ENCODE data around the gene SP3.

The SP3 gene

DNA sequence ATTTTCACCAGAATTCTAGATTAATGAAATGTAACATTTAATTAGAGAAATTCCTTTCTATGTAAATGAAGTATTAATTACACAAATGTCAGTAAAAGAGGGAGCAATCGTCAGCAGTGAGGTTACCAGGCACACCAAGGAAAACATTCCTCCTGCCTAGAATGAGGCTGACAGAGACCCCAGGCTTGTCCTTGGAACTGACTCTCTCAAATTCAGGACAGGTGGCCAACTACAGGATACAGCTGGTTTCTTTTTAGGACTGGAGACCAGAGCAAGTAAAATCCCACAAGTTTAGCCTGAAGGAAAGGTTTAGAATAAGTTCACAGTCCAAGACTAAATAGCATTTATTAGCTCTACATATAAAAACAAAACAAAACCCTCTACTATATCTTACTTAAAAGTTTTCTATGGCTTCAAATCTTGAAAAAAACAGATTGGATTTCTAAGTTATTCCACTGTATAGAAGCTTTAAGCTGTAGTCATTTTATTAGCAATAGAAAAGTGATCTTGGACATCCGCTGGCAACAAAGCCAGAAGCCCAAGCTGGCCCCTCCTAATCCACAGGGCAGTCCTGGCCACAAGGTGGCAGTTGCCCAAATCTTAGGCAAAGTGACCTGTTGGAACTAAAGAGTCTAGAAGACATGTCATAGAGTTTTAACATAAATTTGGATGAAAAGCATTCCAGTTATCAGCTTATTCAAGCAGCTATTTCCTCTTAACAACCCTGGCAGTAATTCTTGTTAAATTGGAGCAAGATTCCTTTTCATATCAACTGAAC lies 81.0 kb downstream of the SP3 start:
- DNase-seq, result peak; percentile 28

DNA sequence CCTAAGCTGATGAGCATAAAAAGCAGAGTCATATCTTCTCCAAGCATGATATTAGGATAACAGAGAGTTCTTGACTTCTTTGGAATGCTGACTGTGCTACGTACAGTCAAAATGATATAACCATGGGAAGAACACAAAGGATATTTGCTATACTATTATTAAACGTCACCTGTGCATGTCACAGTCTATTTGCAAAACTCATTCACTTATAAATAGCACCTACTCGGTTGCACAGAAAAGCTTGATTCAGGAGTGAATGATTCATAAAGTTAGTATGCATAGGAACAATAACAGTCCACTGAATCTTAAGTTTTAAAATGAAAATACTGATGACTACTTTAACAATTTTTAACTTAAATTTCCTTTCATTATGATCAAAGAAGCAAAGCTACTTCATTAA lies 83.3 kb downstream of the SP3 start:
- DNase-seq, result no peak

DNA sequence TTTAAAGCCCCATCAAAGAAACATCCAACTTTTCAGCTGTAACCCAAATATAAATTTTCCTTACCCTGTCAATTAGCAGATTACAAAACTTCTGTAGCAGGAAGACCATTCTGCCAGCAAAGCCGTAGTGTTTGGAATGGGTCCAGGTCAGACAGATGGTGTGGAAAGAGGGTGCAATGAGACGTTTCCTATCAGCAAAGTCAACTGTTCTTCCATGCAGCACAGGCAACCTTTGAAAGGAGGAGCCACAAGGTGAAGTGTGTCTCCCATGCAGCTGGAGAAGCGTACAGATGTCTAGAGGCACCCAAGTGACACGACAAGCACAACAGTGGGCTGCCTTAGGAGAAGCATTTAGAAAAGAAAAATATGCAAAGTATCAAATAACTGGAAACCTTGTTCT lies 83.7 kb downstream of the SP3 start:
- DNase-seq, result no peak

DNA sequence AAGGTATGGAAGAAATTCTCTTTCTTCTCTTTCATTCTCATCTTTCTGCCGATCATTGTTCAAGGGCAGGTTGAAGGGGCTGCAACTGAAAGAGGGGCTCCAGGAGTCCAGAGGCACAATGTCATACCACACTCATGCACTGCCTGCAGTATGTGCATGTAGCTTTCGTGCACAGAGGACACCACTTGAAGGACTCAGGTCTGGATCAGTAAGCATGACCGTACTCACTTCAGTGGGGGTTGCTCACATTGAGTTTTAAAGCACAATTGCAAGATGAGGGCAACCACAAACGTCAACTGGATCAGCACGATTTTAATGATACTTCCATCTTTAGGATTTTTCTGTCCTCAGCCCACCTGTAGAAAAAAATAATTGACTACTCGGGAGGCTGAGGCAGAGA lies 84.6 kb downstream of the SP3 start:
- DNase-seq, result no peak

DNA sequence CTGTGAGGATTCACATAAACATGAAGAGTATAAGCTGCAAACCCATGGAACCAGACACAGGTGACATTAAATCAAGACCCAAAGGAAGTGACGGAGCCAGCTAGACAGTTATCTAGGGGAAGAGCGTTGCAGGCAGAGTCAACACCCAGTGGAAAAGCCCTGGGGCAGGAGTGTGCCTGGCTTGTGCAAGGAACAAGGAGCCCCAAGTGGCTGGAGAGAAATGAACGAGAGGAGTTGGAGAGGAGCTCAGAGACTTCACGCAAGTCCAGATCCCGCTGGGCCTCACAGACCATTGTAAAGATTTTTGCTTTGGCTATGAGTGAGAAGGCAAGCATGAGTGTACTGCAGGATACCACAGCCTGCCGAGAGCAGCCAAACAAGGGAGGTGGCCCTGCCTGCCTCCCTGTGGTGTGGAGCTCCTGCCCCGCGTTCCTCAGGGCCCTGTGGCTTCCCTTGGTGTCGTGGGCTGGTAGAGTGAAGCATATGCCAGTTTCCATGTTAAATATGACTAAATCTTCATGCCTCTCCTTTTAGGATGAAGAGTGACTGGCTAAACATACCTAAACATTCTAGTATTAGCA lies 88.2 kb downstream of the SP3 start:
- no peak for DNase-seq

DNA sequence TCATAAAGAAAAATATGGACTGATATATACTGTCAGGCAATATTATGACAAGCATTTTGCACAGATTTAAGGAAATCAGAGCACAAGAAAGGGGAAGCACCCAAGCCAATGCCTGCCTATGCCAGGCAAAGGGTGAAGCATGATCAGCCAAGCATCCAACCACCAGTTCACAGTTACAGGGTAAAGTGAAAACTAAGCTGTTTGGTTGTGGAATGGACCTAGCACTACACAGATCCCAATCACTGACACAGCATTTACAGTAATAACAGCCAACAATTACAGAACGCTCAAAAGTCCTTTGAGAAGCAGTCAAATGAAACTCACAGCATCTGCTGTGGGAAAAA lies 90.3 kb downstream of the SP3 start:
- DNase-seq, result no peak

DNA sequence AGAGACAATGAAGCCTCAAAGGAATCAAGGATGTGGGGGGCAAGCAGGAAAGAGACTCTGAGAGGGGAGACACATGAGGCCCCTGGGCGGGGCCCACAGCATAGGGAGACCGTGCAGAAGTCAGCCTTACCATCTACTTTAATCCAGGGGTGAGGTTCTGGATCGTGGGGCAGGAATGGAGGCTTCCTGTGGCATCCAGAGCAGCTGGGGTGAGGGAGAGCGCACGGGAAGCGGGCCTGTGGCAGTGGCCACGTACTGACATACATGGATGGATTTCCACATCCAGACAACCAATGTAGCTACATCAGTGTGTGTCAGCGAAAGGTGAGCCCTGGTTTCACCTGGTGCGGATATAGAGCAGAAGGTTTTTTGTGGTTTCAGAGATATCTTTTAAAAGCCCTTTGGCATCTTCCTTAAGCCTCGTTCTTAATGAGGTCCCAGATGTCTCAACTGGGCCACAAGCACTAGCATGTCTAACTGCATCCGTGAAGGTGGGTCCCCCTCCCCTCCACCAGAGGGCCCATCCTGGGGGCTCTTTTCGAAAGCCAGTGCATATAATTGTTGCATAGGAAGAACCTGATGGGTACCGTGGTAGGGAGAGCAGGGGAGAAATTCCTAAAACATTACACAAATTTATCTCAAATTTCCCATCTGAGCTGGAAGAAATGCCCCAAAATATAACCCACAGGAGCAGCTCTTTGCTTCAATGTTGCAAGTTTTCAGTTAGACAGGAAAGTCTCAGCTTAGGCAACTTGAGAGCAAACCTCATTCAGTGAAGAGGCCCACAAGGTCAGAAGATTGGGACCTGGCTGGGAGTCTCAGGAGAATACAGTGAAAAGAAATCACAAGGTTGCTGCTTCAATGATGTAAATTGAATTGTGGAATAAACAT lies 90.9 kb downstream of the SP3 start:
- no peak for DNase-seq

DNA sequence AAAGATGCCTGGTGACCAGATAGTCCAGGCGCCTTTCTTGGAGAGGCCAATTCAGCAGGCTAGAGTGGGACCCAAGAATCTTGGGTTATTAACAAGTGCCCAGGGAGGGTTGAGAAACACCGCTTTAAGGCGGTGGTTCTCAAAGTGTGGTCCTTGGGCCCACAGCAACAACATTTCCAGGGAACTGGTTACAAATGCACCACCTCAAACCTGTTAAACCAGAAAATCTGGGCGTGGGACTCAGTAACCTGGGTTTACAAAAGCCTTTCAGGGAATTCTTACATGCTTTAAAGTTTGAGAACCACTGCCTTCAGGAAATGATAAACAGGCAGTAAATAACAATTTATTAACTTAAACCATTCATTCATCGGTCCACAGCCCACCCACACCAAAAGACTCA lies 92.5 kb downstream of the SP3 start:
- no peak for DNase-seq

DNA sequence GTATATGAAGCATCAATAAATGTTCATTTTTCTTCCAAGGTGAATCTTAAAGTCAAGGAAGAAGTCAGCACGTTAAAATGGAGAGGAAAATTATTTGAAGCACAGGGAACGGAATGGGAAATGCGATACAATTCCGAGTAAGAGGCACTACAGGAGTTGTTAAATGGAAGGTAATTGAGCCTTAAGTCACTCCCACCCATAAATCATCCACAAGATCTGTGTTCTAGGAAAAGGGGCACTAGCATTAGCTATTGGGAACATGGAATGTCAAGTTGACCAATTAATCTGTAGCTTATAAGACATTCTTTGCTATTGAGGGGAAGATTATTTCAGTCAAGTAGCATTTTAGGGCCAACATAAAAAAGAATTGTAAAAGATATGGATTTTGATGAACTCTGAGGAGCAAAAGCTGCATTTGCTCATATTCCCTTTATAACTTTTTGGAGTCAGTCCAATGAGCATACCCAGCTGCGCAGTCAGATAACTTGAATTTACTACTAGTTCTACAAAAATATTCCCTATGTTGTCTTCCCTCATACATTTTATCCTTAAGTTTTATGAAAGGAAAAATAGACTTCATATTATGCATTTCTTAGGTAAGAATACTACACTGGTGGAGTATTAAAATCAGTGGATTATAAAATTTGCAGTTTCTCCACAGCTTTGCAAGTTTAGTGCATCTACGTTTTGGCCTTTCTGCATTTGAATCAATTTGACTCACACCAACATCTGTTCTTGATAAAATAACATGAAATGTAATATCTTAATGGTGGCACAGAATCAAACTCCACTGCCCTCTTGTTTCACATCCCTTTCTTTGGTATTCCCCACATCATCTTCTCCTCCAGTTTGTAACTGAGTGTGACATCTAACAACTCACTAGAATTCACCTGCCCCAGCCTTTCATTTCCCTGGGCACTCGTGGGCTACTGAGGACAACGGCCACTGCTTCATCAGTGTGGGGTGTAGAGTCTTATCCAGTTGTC lies 95.6 kb downstream of the SP3 start:
- no peak for DNase-seq

DNA sequence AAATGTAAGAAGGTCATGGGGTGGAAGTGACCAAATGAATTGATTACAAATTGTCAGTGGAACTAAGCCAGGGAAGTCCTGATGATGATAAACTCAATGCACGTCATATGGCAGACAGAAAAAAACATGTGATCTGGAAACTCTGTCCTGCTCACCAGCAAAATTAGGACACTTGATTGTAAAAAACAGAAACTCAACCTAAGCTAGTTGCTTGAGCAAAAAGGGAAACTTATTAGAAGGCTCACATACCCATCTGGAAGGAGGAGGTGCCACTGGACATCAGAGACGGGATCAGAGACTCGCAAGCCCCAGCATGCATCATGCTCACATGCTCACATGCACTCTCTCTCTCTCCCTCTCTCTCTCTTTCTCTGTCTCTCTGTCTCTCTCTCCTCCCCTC lies 96.8 kb downstream of the SP3 start:
- no peak for DNase-seq

DNA sequence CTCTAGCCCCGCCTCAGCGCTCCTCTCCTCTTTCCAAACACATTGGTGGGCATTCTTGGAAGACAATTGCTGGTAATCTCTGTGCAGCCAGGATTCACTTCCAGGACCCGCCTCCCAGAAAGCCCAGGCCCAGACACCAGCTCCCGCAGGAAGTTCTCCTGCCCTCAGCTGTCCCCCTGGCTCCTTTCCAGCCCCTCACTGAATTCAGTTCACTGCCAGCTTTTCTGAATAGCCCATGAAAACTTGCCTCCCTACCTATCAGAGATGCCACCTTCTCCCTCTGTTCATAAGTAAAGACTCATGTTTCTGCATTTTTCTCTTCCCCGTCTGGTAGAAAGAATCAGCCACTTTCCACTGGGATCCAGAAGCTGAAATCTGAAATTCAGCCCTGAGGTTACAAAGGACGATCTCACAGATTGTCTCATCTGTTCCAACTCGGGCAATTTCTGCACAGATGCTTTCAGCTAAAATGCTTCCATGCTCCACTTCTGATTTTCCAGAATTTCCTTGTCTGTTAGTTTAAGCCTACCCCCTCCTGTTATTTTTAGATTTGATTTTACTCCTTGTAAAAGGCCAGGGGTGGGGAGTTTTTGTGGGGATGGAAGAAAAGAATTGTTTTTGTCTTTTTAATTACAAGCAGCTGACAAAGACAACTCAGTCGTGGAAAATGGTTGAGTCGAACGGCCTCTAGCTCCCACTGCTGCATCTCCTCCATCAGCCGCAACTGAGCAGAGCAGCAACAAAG lies 98.1 kb downstream of the SP3 start:
- no peak for DNase-seq

DNA sequence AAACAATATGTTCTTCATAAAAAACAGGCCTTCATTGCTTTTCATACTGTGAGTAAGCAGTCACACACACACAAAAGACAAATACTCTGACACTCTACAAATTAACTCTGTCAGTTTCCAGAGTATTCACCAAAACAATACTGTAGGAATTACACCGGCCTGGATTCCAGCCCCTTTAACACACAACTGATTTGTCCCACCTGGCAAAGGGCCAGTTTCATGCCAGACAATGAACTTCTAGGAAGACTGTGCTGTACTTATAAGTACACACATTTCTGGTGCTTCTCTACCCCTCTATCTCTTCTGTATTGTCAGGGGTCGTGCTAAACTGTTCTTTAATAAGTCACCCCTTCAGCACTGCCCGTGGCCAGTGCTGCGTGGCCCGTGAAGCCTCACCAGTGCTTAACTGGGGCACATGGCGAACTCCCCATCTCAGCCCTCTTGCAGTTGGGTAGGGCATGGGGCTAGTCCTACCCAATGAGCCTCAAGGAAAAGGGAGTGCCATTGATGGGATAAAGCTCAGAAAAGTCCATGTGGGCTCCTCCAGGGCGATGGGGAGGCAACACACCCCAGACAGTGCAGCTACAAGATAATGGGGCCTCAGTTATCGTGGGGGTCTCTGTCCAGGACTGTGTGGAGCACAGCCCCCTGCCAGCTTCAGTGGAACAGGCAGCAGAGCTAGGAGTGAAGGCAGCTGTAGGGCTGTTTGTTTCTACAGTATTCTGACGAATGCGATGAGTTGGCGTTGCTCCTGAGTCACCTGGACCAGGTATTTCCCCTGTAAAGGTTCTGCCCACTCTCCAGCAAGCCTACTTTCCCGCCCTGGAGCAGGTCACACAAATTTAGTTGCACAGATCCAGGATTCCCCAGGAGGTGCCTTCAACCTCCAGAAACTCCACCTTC lies 99.0 kb downstream of the SP3 start:
- no peak for DNase-seq

DNA sequence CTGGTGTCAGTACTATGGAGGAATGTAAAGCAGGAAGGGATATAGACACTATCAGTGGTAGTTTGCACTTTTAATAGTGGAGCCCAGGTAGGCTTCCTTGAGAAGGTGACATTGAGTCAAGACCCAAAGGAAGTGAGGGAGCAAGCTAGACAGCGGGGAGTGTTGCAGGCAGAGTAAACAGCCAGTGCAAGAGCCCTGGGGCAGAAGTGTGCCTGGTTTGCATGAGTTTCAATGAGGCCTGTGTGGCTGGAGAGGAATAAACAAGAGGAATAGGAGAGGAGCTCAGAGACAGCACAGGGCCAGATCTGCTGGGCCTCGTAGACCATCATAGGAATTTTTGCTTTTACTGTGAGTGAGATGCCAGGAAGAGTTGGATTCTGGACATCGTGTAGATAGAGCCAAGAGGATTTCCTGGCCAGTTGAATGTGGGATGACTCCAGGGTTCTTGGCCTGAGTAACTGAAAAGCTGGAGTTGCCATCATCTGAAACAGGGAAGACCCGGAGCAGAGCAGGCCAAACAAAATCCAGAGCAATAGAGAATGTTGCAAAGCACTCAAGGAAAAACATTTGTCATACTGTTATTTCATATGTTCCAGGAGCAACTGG lies 102.5 kb downstream of the SP3 start:
- no peak for DNase-seq

DNA sequence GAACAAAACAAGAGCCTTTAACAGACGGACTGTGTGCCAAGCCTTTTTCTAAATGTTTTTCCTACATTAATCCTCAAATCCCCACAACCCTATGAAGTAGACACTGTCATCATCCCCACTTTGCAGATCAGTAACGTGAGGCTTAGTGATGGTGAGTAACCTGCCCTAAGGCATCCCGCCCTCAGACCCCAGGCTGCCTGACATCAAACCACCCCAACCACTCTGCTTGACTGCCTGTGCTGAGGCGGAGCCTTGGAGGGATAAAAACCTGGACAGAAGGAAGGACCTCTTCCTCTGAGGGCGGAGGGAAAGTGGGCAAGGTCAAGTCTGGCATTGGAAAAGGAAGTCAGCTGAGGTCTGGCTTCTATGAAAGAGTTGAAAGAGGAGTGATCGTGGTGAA lies 104.6 kb downstream of the SP3 start:
- DNase-seq, result no peak

DNA sequence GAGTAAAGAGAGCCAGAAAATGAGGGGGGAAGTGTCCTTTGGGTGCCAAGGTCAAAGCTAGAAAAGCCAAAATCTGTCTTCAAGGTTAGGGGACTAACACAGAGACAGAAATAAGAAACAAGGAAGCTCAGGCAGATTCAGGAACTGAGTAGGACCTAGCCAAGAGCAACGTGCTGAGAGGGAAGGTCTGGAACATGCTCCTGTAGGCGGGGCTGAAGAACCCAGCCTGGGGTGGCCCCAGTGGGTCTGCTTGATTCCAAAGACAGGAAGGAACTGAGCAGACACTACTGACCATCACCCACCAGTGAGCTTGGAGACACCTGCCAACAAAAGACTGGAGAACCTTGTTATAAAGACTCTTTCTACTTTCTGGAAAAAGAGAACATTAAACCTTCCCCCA lies 105.1 kb downstream of the SP3 start:
- no peak for DNase-seq

DNA sequence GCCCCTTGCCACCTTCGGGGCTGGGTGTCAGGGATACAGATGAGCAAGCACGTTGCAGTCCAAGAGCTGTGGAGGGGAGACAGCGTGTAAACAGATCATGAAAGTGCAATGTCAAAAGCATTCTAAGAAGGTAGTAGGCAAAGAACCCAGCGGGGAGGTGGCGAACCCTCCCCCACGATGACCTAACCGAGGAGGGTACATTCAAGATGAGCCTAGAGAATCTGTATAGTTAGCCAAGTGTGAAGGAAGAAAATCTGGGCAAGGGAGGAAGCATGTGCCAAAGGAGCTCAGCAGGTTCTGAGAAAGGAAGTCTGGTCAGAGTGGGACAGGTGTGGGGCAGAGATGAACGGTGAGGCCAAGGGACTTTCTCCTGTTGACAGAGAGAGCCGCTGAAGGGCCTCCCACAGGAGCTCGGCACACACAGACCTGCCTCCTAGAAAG lies 106.9 kb downstream of the SP3 start:
- no peak for DNase-seq

All from activated naive CD4-positive, alpha-beta T cell treated with anti-CD3 and anti-CD28 coated beads, Interleukin-2, amount 50 U/mL, for 16 hours (primary cell).